Fibroblast of peridontal ligament (primary cell): ENCODE measurements around the gene CACHD1.
"Not testable (repeated sequence)": the region's sequence is repeated elsewhere in the genome, so short reads cannot be mapped to it uniquely, and the experiment has no call there.

Experiments used
- DNase-seq: peaks from one replicate; pipeline ENCODE4 v3.0.0-alpha.2; 2010; ENCODE audit errors: extremely low read depth

Gene CACHD1

DNA sequence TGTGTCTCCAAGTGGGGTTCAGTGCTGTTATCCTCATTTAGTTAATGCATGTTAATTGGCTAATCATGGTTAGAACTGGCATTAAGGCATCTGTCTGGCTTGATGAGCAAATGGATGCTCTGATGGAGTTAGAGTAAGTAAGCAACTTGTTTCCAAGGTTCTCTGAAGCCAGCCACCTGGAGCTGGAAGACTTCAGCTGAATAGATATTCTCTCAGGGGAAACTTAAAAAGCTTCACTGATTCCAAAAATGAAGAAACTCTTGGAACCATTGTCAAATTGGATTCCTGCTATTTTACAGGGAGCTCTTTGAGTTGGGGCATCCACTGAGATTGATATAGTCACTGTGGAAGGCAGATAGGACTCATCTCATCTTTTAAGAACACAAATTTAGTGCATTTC is 118.9 kb downstream of the CACHD1 start:
- no peak for DNase-seq

DNA sequence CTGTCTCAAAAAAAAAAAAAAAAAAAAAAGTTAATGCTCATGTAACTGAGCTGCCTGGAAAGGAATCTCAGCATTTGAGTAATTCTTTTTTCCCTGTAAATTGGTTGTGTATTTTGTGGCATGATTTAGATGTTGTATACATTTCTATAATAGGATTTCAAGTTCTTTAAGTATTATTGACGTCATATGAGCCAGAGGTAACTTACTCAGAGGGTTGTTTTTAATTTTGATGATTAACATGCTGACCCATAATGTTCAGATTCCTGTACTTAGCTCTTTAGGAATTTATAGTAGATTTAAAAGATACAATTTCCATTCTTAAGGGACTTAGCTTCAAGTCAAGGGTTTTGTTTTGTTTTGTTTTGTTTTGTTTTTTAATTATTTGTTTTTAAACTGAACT is 120.4 kb downstream of the CACHD1 start:
- DNase-seq, result peak; percentile 11

DNA sequence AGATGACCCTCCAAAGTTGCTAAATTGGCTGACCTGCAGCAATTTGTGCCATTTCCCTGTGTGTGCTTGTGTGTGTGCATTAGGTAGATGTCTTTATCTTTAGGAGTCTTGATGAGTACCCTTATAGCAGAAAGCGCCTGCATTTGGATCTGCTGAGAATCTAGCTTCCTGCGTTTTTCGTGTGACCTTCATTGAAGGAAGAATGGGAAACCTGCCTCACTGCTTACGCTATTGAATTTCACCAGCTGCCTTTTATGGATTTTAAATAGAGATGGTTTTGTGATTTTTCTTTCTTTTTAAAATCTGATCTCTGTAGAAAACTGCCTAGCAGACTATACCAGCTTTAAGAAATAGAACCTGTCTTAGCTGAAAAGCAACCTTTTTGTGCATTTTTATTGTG is 124.5 kb downstream of the CACHD1 start:
- DNase-seq, result no peak

DNA sequence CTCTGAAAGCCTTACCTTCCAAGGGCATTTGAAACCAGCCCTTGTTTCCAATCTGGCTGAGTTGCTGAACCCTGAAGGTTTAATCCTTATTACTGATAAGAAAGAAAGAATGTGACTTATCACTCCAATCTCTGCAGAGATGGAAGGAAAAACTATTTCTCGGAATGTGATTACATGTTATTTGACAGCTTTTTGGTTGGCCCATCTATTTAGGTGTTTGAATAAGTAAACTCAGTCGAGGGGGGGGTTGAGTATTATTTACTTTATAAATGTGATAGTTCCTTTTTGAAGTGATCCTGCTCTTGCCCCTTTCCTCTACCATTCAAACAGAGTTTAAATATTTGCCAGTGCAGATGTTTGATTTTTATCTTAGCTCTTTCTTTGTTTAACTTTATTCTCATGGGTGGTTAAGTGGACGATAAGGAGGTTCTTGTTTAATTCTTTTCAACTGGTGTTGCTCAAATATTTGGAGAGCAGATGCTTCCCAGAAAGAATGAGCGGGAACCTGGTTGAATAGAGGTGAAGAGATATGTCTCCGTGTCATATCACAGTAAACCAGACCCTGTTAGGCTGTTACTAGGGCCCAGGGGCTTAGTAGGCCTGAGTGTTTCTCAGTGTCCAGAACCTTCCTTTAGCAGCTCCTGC is 126.1 kb downstream of the CACHD1 start:
- DNase-seq, result no peak

DNA sequence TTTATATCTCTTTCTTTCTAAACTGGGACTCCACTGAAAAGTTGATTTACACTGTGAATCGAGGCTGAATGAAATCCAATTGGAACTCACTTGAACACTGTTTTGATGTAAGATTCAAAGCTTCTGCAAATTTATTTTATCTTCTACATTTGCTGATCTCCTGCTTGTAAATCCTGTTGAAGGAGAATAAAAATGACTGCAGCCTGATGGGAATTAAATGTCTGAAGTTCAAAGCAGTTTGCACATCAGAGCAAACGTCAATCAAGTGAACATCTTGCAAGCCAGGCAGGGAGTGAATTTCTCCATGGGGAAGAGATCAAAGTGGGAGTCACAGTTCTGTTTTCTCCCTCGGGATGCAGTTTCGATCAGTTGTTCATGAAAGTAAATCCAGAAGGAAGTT is 127.2 kb downstream of the CACHD1 start:
- DNase-seq, result no peak

DNA sequence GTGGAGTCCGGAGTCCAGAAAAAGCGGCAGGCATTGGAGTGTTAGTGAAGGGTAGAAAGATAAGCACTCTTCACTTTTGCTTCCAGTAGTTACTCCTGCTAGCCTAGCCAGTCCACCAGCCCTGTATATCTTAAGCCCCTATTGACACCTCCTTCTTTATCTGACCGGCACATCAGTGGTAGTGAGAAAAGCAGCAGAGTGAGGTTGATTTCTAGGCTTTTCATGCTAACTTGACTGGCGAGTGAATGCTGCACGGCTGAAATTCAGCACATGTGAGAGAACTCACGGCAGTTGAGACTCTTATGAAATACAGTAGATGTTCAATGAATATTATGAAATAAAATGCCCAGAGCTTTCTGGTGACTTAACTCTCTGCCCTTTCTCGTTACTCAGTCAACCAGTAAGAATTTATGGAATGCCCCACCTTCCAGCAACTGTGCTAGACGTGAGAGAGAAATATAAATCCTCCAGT is 128.2 kb downstream of the CACHD1 start:
- peak; percentile 54 for DNase-seq

DNA sequence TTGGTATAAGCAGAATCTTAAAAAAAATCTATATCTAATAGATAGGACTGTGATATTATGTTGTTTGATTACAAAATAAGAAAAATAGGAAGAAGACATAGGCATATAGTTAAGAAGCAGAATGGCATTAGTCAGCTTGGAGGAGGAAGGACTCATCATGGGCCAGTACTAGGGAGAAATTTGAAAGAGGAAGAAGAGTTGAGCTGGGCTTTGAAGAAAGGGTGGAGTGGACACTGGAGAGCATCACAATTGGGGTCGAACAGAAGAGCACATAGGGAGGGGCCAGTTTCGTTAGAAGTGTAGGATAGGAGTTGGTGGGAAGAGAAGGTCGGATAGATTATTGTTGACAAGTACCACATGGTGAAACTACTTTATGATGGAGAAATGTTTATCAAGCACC is 129.3 kb downstream of the CACHD1 start:
- DNase-seq, result no peak

DNA sequence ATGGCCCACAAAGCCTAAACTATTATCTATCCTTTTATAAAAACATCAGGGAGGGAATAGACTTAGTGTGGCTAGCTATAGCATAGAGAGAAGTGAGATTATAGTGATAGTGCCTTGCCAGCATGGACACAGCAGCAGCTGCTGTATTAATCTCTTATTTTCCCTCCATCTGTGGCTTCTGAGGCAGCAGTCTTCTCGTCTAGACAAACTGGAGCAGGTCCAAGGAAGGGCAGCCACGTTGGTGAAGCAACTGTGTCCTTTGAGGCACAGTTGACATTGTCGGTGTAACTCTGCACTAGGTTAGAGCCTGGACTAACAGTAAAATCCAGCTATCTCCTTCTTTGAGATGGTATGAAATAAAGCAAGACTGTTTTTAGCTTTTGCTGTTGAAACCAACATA is 131.3 kb downstream of the CACHD1 start:
- no peak for DNase-seq

DNA sequence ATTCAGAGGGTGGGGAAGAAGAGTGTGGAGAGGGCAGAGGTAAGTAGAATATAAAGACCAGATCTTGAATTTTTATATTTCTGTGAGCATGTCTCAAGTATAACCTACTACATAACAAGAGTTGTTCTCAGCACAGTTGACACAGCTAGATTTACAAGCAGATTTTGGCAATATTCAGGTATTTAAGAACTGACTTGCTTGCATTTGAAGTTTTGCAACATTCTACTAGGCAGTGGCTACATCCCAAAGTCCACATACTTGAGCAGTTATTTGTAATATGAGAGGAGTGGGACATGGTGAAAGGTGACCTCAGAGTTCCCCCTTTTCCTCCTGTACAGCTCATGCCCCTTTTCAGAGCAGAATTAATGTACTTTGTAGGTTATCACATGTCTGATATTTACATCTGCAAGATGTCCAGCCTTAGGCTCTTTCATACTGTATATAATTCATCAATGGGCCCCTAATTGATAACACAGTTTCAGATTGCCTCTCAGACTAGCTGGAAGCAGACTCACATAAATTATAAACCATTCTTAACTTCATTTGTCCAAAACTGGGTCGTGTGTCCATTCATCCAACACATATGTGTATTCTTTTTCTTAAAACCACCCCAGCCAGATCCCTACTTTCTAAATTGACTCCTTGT is 138.2 kb downstream of the CACHD1 start:
- DNase-seq, result peak; percentile 35

DNA sequence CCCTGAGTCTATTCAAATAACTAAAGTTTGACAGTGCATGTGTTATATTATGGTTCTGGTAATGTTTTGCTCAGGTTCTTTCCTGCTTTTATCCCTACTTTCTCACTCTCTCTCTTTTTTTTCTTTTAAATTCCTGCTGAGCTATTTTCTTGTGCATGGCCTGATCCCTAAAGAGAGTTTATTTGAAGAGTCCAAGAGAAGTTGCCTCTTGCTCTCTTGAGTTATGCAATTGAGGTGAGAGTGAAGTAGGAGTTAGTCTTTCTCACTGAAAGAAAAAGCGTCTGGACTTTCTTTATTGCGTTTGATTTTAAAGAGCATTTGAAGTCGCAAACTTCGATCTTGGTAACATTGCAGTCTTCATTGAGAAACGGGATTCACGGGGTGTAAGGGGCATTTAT is 138.7 kb downstream of the CACHD1 start:
- DNase-seq, result no peak

DNA sequence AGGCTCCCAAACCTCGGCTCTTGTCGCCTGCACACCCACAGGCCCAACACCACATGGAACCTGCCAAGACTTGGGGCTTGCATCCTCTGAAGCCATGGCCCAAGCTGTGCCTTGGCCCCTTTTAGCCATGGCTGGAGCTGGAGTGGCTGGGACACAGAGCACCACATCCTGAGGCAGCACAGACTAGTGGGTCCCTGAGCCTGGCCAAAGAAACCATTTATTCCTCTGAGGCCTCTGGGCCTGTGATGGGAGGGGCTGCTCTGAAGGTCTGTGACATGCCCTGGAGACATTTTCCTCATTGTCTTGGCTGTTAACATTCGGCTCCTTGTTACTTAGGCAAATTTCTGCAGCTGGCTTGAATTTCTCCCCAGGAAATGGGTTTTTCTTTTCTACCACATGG is 141.0 kb downstream of the CACHD1 start:
- not testable (repeated sequence) for DNase-seq

DNA sequence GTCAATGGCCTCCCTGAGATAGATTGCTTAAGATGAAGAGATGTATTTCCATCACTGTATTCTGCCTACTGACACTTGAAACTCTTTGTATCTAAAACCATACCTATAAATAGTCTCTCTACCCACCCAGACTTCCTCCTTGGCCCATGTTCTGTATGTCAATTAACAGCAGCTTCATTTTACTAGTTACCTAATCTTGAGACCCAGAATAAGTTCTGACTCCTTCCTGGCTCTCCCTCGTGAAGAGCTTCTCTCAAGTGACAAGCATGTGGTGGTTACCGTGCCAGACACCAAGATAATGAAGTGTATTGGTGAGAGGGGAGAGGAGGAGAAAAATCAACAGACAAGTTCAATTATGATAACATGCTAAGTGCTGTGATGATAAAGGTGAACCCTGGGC is 146.1 kb downstream of the CACHD1 start:
- no peak for DNase-seq

DNA sequence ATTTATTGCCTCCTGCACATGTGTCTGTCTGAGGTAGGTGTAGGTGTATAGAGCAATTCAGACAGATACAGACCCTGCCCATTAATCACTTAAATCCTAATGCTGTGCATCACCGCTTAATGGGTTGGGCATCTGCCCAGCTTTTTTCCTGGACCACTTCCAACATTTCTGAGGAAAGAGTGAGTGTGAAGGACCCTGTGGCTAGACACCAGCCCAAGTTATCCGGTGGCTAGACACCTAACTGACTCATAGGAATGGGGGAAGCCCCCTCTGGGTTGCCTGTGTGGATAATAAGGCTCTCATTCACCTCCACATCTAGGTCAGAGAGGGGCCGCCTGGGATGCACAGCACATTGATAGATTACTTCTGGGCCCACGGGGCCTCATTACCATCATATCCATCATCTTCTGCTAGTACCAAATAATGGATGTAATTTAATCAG is 153.8 kb downstream of the CACHD1 start:
- DNase-seq, result no peak

DNA sequence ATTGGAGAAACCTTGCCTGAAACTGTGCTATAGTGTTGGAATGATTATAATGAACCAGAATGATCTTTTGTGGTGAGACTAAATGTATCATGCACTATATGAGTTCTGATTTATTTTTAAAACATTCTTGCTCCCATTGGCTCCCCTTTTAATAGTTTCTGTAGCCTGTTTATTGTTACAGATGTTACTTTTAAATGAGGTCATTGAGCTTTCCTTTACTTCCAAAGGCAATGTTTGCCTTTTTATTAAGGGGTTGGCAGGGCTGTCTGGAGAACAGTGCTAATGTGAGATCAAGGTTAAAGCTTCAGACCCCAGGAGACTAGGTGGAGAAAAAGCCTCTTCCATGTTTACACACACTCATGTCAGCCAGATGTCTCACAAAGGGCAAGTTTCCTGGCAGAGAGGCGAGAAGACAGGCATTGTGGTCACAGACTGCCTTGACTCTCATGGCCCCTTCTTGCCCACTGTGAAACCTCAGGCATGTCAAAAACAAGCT is 154.3 kb downstream of the CACHD1 start:
- DNase-seq, result peak; percentile 82

DNA sequence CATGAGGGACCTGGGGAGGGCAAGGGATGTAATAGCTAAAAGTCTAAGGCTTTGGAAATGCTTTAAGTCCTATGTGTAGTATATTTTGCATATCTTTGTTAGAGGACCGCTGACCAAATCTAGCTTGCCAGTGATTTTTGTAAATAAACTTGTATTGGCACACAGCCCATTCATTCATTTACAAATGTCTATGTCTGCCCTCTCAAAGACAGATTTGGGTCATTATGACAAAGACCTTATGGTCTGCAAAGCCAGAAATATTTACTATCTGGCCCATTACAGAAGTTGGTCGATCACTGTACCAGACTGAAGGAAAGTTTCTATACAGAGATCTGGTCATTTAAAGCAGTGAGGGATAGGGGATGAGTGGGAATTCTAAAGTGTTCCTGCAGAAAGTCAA is 154.9 kb downstream of the CACHD1 start:
- no peak for DNase-seq

DNA sequence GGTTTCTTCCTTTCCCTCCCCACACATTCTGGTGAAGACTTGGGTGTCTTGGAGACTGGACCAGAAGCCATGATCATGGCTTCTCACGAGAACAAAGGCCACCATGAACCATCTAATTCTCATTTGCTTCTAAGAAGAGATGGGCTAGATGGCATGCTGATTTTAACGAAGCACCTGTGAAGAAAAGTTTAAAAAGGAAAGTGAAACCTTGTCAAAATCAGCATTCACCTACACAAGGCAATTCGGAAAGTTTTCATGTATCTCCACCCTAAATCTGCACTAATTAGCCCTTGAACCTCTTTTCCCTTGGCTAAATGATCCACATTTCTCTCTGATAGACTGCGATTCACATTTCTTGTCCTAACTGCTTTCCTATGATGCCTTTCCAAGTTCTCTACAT is 160.7 kb downstream of the CACHD1 start:
- DNase-seq, result no peak

DNA sequence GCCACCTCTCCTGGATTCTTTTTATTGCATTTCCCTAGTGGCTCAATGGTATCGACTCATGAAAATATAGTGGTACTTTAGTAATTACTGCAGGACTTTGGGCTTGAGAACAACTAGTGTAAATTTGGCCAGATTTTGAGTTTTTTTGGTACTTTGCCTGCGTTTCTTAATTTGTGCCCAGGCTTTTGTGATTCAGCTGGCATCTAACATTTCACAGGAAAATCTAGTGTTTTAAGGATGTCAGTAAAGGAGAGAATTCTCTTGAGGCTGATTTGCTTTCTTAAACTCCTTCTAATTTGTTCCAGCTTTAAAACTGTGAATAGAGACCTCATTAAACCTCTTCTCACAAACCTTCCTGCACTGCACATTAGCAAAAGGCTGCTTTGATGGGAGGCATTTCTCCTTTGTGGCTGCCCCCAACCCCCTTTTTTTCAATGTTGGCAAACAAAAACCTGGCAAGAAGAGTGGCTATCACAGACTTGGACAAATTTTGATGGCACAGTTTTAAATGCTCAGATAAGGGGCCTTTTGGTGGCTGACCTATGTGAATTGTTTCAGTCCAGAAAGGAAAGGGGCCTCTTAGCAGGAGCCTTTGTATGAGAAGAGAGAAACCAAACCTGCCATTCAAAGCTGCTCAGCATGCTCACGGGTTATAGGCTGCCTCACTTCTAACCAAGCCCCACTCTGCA is 161.6 kb downstream of the CACHD1 start:
- no peak for DNase-seq

DNA sequence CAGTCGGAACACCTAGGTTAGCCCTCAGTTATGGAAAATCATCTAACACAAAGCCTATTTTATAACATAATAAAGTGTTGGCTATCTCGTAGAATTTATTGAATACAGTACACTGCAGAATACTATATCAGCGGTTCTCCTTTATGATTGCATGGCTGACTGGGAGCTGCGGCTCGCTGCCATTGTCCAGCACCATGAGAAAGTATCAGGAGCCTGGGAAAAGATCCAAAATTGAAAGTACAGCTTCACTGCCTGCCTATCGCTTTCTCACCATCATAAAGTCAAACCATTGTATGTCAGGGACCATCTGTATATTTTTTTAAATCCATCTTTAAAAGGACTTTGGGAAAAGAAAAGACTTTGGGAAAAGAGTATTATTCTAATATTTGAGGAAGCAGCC is 163.0 kb downstream of the CACHD1 start:
- no peak for DNase-seq

DNA sequence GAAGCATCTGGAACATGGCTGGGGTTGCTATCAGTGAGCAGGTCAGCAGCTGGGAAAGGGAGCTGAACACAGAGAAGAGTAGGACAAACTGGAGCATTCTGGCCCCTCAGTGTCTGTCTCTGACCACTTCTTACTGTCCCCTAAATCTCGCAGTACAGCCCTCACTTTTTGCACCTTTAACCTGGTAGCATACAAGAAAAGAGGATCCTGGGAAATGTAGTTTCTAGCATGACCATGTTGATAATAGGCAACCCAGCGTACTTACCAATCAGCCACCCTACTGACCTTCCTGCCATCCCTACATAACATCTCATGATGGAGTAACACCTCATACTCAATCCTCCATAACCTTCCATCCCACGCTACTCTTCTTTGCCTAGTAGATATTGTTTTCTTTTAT is 175.8 kb downstream of the CACHD1 start:
- no peak for DNase-seq

DNA sequence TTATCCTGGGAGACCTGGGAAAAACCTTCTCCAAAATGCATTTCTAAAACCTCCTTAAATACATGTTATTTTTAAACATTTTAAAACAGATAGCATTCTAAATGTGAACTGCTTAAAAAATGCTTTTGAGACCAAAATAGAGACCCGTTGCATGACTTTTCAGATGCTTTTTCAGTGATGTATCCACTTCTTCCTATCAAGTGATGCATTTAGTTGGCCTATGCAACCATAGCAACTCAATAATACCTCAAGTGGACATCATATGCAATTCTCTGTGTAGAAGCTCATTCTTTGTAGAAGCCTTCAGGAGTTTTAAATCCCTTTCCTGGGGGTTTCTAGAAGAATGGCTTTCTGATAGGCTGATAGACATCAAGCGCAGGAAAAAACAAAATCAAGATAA is 180.5 kb downstream of the CACHD1 start:
- DNase-seq, result peak; percentile 31

DNA sequence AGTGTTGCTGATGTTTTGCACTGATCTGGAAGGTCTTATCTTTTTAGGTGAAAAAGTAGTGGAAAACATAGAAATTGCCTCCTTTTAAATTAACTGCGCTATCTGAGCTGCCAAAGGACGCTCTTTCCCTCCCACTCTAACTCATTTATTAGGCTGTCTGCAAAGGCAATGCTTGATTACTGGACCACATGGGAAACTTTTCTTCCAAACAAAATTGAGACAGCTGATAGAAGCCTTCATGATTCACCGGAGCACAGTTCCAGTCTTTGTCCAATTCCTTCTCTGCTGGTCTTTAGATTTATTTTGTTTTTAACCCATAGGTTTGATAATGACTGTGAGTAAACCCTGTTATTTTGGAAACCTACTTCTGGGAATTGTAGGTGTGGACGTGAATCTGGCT is 181.9 kb downstream of the CACHD1 start:
- DNase-seq, result no peak

DNA sequence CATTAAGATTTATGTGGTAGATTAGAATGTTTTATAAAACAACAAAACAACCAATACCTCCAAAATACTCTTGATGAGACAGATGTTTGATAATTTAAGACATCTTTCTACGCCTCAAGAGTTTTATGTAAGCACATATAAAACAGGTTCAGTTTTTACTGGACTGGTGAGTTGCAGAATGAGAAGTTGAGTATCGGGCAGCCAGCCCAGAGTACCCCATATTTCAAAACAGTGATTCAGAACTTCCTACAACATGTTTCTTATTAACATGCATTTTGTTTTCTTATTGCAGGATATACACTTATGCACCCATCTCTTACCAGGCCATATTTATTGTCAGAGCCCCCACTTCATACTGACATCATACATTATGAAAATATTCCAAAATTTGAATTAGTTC is 183.5 kb downstream of the CACHD1 start:
- DNase-seq, result no peak
